ENCODE measurements around the gene CLDN15.
"Not testable (repeated sequence)": the region's sequence is repeated elsewhere in the genome, so short reads cannot be mapped to it uniquely, and the experiment has no call there.

Gene CLDN15

GRCh38 chr7:101222275-101222830, 15.2 kb downstream of the CLDN15 start:
- DNase-seq (ENCODE audit: low read depth, low spot score), result no peak

GRCh38 chr7:101220295-101220694, 17.3 kb downstream of the CLDN15 start:
- no peak for DNase-seq (ENCODE audit: low read depth, low spot score)

- peak; percentile 40 for DNase-seq (ENCODE audit: low read depth, low spot score)
These were observed 19.1 kb downstream of the CLDN15 start for GRCh38 chr7:101218236-101219125.

GRCh38 chr7:101217388-101218235, 20.0 kb downstream of the CLDN15 start, which contains the start of the genes PLOD3 and ZNHIT1:
Gene PLOD3, minus strand, starts transcription at chr7:101217581. Its CDS starts 307 bp downstream, at chr7:101217274.
Gene ZNHIT1, plus strand, starts transcription at chr7:101218165. Its CDS starts 31 bp downstream, at chr7:101218196.
- peak; percentile 99 for DNase-seq (ENCODE audit: low read depth, low spot score)

- DNase-seq (ENCODE audit: low read depth, low spot score), result peak; percentile 46
These were observed 20.7 kb downstream of the CLDN15 start for GRCh38 chr7:101216860-101217387.

- no peak for DNase-seq (ENCODE audit: low read depth, low spot score)
These were observed 21.4 kb downstream of the CLDN15 start for GRCh38 chr7:101216001-101216859.

- DNase-seq (ENCODE audit: low read depth, low spot score), result no peak
These were observed 25.6 kb downstream of the CLDN15 start for GRCh38 chr7:101212014-101212413.

GRCh38 chr7:101211501-101211900, 26.1 kb downstream of the CLDN15 start:
- DNase-seq (ENCODE audit: low read depth, low spot score), result no peak

- no peak for DNase-seq (ENCODE audit: low read depth, low spot score)
These were observed 27.5 kb downstream of the CLDN15 start for GRCh38 chr7:101210143-101210542.

GRCh38 chr7:101208794-101209193, 28.8 kb downstream of the CLDN15 start:
- no peak for DNase-seq (ENCODE audit: low read depth, low spot score)

- DNase-seq (ENCODE audit: low read depth, low spot score), result no peak
These were observed 30.1 kb downstream of the CLDN15 start for GRCh38 chr7:101207459-101207858.

GRCh38 chr7:101206665-101207042, 30.9 kb downstream of the CLDN15 start:
- DNase-seq (ENCODE audit: low read depth, low spot score), result no peak

GRCh38 chr7:101205901-101206664, 31.5 kb downstream of the CLDN15 start:
- DNase-seq (ENCODE audit: low read depth, low spot score), result no peak

- DNase-seq (ENCODE audit: low read depth, low spot score), result not testable (repeated sequence)
These were observed 33.6 kb downstream of the CLDN15 start for GRCh38 chr7:101203740-101204738.

GRCh38 chr7:101202603-101202918, 35.0 kb downstream of the CLDN15 start:
- no peak for DNase-seq (ENCODE audit: low read depth, low spot score)

- DNase-seq (ENCODE audit: low read depth, low spot score), result peak; percentile 23
These were observed 35.7 kb downstream of the CLDN15 start for GRCh38 chr7:101201695-101202602.

- no peak for DNase-seq (ENCODE audit: low read depth, low spot score)
These were observed 36.6 kb downstream of the CLDN15 start, which contains the start of gene MOGAT3 for GRCh38 chr7:101200862-101201599. Gene MOGAT3, minus strand, starts transcription at chr7:101201036. Its CDS starts 182 bp downstream, at chr7:101200854.
